Stomach (tissue), 4 donors: Measurements from ENCODE around the gene POLD2.

Experiments
- POLR2A ChIP-seq, 4 donors: fragments of 450-650 bp; IDR thresholded peaks; one replicate each; pipeline ENCODE4 v1.6.1; 2016; ENCODE audit warnings: antibody characterized with exemption in 4 of 4, control low read depth in 2 of 4, mild to moderate bottlenecking in 1 of 4, moderate library complexity in 1 of 4
- TF ChIP-seq, protein P1 (sequence below), 7 experiments: fragments of 450-650 bp in 4 of 7; fragments of 200-600 bp in 3 of 7; sonication (generic) in 3 of 7; IDR thresholded peaks; one replicate each; pipeline ENCODE4 v1.5.1; 2016 to 2019; ENCODE audit warnings: antibody characterized with exemption in 7 of 7, control low read depth in 2 of 7, mild to moderate bottlenecking in 1 of 7

- TF ChIP-seq, protein P1, sequence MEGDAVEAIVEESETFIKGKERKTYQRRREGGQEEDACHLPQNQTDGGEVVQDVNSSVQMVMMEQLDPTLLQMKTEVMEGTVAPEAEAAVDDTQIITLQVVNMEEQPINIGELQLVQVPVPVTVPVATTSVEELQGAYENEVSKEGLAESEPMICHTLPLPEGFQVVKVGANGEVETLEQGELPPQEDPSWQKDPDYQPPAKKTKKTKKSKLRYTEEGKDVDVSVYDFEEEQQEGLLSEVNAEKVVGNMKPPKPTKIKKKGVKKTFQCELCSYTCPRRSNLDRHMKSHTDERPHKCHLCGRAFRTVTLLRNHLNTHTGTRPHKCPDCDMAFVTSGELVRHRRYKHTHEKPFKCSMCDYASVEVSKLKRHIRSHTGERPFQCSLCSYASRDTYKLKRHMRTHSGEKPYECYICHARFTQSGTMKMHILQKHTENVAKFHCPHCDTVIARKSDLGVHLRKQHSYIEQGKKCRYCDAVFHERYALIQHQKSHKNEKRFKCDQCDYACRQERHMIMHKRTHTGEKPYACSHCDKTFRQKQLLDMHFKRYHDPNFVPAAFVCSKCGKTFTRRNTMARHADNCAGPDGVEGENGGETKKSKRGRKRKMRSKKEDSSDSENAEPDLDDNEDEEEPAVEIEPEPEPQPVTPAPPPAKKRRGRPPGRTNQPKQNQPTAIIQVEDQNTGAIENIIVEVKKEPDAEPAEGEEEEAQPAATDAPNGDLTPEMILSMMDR (IDR thresholded peaks at IDR 0.05) = no peak
- no peak for TF ChIP-seq POLR2A (IDR thresholded peaks at IDR 0.05)
Observed at GRCh38 chr7:44117801-44118429, 5.4 kb downstream of the POLD2 start.
